Spinal cord (tissue), 10 donors: ENCODE data around the gene HTT-AS. TPM values are rescaled to one million over a fixed set of nuclear protein-coding genes. Genes with fewer than 3 reads are reported as not detected.

Experiments used
- DNase-seq, 6 donors: peaks; one replicate each; pipeline versions ENCODE4 v3.0.0 to v3.0.0-alpha.2; 2013 to 2015; ENCODE audit warnings: low spot score in 6 of 6, low read depth in 4 of 6
- H3K27ac ChIP-seq: one replicate; pipeline ENCODE4 v1.5.1; 2013; ENCODE audit warnings: low read depth, low read length, control low read depth
- H3K27me3 ChIP-seq: one replicate; pipeline ENCODE4 v1.6.1; 2013; ENCODE audit warnings: low read length; ENCODE audit not compliant: control insufficient read depth, insufficient read depth
- H3K36me3 ChIP-seq: one replicate; pipeline ENCODE4 v1.6.1; 2013; ENCODE audit warnings: low read length; ENCODE audit not compliant: control insufficient read depth, insufficient read depth
- H3K4me1 ChIP-seq: one replicate; pipeline ENCODE4 v1.6.1; 2013; ENCODE audit warnings: low read length; ENCODE audit not compliant: control insufficient read depth, insufficient read depth
- H3K4me3 ChIP-seq: one replicate; pipeline ENCODE4 v1.5.1; 2013; ENCODE audit warnings: low read depth, low read length, control low read depth
- H3K9me3 ChIP-seq: one replicate; pipeline ENCODE4 v1.6.1; 2013; ENCODE audit warnings: low read length; ENCODE audit not compliant: control insufficient read depth, insufficient read depth
- WGBS: methylation state at CpG from one replicate; pipeline ENCODE4 v1.1.5; 2013; ENCODE audit warnings: missing lambda C conversion rate; ENCODE audit not compliant: insufficient coverage; 5-methylcytosine and 5-hydroxymethylcytosine counted together
- polyA plus RNA-seq, 2 donors: library from polyadenylated mRNA; unstranded; fragments of 120-200 nt; gene quantifications; one replicate each; pipeline ENCODE4 v1.2.1, GENCODE V29; 2013; ENCODE audit not compliant: insufficient read length in 2 of 2
- total RNA-seq, 2 donors: library from RNA; depleted of rRNA in 1 of 2; stranded (reverse); fragments of 120-200 nt in 1 of 2; fragments of >200 nt in 1 of 2; gene quantifications; one replicate each; pipeline versions ENCODE4 v1.2.3 to v1.2.4, GENCODE V29; 2013 to 2014
- donor health status: healthy.

HTT-AS gene
- total and polyA plus RNA-seq, 4 donors, result 0.60 TPM; not detected in 3

DNA sequence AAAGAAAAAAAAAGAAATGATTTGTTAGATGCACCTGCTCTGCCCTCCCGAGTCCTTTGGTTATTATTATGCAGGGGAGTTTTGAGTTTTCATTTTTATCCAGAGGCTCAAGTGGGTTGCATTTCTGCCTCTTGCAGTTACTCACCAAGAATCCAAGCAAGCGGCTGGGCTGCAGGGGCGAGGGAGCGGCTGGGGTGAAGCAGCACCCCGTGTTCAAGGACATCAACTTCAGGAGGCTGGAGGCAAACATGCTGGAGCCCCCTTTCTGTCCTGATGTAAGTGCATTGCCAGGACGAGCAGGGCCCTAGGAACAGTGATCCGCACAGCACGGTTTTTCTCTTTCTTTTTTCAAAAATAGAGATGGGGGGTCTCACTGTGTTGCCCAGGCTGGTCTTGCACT lies 39.1 kb downstream of the HTT-AS start:
- no peak for DNase-seq
- 92% methylated on average over 7 of the region's 8 CpGs for WGBS
- Histone ChIP-seq H3K27me3 (no peaks in the 10 kb centered on the region), H3K4me1 (peaks cover 6% of the 10 kb centered on the region), H3K4me3 (no peak overlapping the region), H3K36me3 (peaks cover 21% of the 10 kb centered on the region), H3K27ac (no peak overlapping the region), H3K9me3 (no peaks in the 10 kb centered on the region)

DNA sequence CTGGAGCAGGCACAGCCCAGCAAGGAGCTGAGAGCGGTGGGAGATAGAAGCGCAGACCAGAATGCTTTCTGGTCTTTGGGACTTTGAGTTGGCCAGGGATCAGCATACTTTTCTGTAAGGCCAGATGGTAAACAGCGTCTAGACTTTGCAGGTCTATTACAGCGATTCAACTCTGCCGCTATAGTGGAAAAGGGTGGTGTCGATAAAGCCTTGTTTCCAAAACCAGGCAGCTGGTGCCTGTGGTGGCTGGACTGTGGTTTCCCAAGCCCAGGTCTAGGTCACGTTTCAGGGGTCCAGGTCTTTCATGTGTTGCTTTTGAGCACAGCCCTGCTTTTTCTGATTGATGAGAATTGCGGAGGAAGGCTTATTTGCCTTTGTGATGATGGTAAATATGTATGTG lies 40.1 kb downstream of the HTT-AS start:
- DNase-seq, result no peak
- 88% methylated on average over 6 of the region's 8 CpGs for WGBS
- H3K4me1 ChIP-seq, result peaks cover 6% of the 10 kb centered on the region
- no peak overlapping the region for H3K27ac ChIP-seq
- H3K36me3 ChIP-seq, result peaks cover 29% of the 10 kb centered on the region
- H3K4me3 ChIP-seq, result no peak overlapping the region
- no peaks in the 10 kb centered on the region for H3K9me3 ChIP-seq
- H3K27me3 ChIP-seq, result no peaks in the 10 kb centered on the region

DNA sequence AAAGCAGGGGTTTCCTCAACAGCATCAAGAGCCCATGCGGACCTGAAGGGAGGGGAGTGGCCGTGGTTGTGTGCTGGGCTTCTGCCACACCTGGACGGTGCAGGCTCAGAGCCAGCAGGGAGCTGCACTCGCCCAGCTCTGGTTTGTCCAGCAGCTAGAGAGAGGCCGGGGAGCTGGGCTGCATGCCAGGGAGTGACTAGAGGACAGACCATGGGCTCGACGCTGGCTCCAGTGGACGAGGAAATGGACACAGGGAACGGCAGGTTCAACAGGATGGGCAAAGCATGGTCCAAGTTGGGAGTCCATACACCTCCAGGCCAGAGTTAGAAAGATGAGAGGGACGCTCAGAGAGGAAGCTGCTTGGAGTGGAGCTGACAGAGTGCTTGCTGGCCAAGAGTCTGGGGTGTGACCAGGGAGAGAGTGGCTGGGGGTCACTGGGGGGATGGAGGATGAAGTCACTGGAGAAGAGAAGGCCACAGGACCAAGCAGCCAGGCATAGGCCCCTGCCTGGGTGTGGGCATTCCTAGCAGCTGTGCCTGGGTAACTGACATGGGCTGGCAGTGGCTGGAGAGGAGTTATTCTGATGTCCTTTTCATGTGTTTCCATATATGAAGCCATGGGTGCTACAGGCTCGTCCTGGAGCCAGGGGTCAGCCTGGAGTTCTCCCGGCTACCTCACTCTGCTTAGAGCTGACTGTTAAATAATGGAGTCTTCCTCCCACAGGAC lies 42.8 kb downstream of the HTT-AS start:
- Histone ChIP-seq H3K4me3 (no peak overlapping the region), H3K4me1 (no peaks in the 10 kb centered on the region), H3K27ac (no peak overlapping the region), H3K27me3 (no peaks in the 10 kb centered on the region), H3K9me3 (no peaks in the 10 kb centered on the region), H3K36me3 (peaks cover 39% of the 10 kb centered on the region)
- WGBS, result 60% methylated on average over 11 of the region's 12 CpGs
- DNase-seq, result no peak

DNA sequence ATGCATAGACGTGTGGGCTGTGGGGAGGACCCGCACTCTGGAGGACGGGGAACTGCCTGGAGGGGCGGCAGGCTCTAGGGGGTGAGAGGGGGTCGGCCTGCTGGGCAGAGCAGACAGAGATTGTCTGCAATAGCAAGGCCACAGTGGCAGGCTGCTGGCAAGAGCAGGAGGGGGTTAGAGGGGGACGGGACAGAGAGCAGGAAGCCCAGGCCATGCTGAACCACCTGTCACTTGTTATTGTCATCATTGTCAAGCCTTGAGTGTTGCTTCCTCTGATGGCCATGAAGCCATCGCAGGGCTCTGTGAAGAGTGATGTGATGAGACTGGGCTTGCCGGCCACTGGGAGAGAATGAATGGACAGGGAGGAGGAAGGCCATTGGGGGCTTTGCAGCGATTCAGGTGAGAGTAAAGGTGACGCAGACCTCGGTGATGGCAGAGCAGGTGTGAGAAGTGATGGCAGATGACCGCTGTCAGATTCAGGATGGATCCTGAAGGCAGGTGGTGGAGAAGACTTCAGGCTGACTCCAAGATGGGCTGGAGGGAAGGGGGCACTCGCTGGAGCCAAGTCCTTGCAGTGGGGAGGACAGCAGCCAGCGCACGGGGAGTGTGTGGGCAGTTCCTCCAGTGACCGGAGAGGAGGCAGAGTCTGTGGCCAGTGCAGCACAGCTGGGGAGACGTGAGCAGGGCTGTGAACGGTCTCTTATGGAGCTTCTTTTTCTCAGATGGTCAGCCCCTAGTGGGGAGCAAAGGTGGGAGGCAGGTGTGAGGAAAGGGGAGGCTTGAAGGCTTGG lies 43.6 kb downstream of the HTT-AS start:
- WGBS, result 80% methylated on average over 18 of the region's 18 CpGs
- Histone ChIP-seq H3K9me3 (no peaks in the 10 kb centered on the region), H3K27me3 (no peaks in the 10 kb centered on the region), H3K36me3 (peaks cover 39% of the 10 kb centered on the region), H3K4me3 (no peak overlapping the region), H3K4me1 (no peaks in the 10 kb centered on the region), H3K27ac (no peak overlapping the region)
- no peak for DNase-seq

DNA sequence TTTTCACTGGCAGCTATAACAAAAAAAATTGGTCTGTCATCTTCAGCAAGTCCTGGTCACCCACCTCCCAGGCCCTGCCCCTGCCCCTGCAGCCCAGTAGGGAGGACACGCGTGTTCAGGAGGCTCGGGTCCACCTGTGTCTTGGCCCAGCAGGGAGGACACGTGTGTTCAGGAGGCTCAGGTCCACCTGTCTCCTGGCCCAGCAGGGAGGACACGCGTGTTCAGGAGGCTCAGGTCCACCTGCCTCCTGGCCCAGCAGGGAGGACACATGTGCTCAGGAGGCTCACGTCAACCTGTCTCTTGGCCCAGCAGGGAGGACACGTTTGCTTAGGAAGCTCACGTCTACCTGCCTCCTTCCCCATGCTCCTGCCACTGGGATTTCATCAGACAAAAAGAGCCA lies 44.9 kb downstream of the HTT-AS start:
- 96% methylated on average over 9 of the region's 9 CpGs for WGBS
- H3K27ac ChIP-seq, result no peak overlapping the region
- DNase-seq, result no peak
- peaks cover 37% of the 10 kb centered on the region for H3K36me3 ChIP-seq
- no peaks in the 10 kb centered on the region for H3K27me3 ChIP-seq
- H3K4me1 ChIP-seq, result no peaks in the 10 kb centered on the region
- H3K4me3 ChIP-seq, result no peak overlapping the region
- no peaks in the 10 kb centered on the region for H3K9me3 ChIP-seq

DNA sequence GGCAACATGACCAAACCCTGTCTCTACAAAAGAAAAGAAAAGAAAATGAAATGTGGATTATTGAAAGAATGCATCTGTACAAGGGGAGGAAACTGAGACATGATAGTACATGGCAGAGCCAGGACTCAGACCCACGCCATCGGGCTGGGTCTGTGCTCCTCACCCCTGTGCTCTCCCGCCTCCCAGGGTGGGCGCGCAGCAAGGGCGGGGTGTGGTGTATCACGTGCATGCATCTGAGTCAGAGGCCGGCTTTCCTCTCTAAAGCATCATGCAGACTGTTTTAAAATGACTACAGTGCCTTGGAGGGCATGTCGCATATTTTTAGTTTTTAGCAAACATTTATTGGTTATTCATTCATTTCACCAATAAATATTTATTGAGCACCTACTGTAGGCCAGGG lies 47.8 kb downstream of the HTT-AS start:
- Histone ChIP-seq H3K4me1 (no peaks in the 10 kb centered on the region), H3K9me3 (no peaks in the 10 kb centered on the region), H3K4me3 (no peak overlapping the region), H3K27ac (no peak overlapping the region), H3K27me3 (no peaks in the 10 kb centered on the region), H3K36me3 (peaks cover 39% of the 10 kb centered on the region)
- no peak for DNase-seq
- WGBS, result 97% methylated on average over 8 of the region's 9 CpGs

DNA sequence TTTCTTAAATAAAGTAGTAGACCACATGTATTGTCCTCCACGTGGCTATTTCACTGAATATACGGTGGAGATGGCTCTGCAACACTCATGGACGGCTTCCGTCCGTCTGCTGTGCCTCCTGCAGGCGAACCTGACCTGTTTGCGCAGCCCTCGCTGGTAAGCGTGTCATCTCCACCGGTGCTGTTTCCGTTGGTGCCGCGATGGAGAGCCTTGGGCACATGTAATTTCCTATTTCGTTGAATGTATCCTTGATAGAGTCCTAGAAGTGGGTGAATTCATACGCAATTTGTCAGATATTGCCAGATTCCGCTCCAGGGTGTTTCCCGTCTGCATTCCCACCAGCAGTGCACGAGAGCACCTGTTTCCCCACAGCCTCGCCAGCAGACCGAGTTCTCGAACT lies 48.5 kb downstream of the HTT-AS start:
- H3K27ac ChIP-seq, result no peak overlapping the region
- WGBS, result 91% methylated on average over 17 of the region's 21 CpGs
- DNase-seq, result no peak
- no peaks in the 10 kb centered on the region for H3K9me3 ChIP-seq
- H3K4me3 ChIP-seq, result no peak overlapping the region
- H3K36me3 ChIP-seq, result peaks cover 36% of the 10 kb centered on the region
- no peaks in the 10 kb centered on the region for H3K4me1 ChIP-seq
- H3K27me3 ChIP-seq, result no peaks in the 10 kb centered on the region

DNA sequence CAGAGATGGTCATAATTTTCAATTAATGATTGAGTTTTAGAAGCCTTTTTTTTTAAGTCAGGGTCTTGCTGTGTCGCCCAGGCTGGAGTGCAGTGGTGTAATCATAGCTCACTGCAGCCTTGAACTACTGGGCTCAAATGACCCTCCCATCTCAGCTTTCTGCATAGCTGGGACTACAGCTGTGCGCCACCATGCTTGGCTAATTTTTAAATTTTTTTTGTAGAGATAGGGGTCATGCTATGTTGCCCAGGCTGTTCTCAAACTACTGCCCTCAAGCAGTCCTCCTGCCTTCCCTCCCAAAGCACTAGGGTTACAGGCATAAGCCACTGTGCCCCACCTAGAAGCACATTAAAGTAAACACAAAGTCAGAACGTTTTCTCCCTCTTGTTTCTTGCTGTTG lies 51.7 kb downstream of the HTT-AS start:
- Histone ChIP-seq H3K27me3 (no peaks in the 10 kb centered on the region), H3K4me3 (no peak overlapping the region), H3K9me3 (no peaks in the 10 kb centered on the region), H3K4me1 (no peaks in the 10 kb centered on the region), H3K27ac (no peak overlapping the region), H3K36me3 (peaks cover 14% of the 10 kb centered on the region)
- 67% methylated on average over 1 of the region's 3 CpGs for WGBS
- DNase-seq, result no peak

DNA sequence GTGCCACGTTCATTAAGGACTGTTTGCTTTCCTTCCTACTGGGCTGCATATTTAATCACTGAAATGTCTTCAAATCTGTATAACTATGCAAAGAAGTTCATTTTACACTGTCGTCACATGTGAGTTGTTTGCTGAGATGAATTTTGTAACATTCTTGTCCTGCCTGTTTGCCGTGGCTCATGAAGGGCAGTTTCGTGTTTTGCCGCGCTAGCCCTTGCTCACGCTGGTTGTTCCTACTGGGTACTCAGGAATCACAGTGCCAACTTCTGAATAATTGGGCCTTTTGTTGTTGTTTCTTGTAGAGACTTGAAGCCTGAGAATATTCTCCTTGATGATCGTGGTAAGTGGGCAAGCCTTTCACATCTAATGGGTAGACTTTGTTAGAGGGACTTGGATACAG lies 52.2 kb downstream of the HTT-AS start:
- no peaks in the 10 kb centered on the region for H3K4me1 ChIP-seq
- no peak overlapping the region for H3K4me3 ChIP-seq
- no peak overlapping the region for H3K27ac ChIP-seq
- DNase-seq, result no peak
- H3K9me3 ChIP-seq, result no peaks in the 10 kb centered on the region
- H3K27me3 ChIP-seq, result no peaks in the 10 kb centered on the region
- WGBS, result 77% methylated on average over 7 of the region's 8 CpGs
- H3K36me3 ChIP-seq, result peaks cover 15% of the 10 kb centered on the region

DNA sequence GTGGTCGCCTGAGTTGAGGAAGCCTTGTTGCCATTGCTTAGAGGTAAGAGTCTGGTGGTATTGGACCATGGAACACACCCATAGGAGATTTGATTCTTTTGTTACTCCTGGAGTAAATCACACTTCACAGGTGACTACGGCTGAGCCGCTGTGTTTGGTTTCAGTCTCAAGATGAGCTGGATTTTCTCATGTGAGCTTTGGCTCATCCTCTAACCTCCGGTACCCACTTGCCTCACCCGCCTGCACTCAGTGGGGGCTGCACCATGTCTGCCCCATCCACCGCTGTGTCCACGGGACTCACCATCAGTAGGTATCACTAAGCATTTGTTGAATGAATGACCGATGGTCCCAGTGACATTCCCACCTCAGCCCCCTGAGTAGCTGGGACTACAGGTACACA lies 52.7 kb downstream of the HTT-AS start:
- Histone ChIP-seq H3K27me3 (no peaks in the 10 kb centered on the region), H3K36me3 (peaks cover 17% of the 10 kb centered on the region), H3K4me3 (no peak overlapping the region), H3K4me1 (no peaks in the 10 kb centered on the region), H3K27ac (no peak overlapping the region), H3K9me3 (no peaks in the 10 kb centered on the region)
- 98% methylated on average over 6 of the region's 8 CpGs for WGBS
- no peak for DNase-seq
